ENCODE data around the gene RABL2A.
"Not testable (repeated sequence)": the region's sequence is repeated elsewhere in the genome, so short reads cannot be mapped to it uniquely, and the experiment has no call there.

The RABL2A gene

GRCh38 chr2:113690871-113691270, 63.8 kb downstream of the RABL2A start:
- not testable (repeated sequence) for DNase-seq

All from NCI-H524 (cell line).